Smooth muscle cell (in vitro differentiated cells): ENCODE data around the gene CFAP299. TPM values are rescaled to one million over a fixed set of nuclear protein-coding genes. Genes with fewer than 3 reads are reported as not detected.

ENCODE experiments used
- DNase-seq: peaks from one replicate; lab custom pipeline; 2025; ENCODE audit not compliant: unreplicated experiment; lab: John Stamatoyannopoulos, UW
- H2AFZ ChIP-seq: fragments of 200-600 bp; sonication (generic); 2 replicates; pipeline ENCODE4 v1.6.0; 2016; ENCODE audit warnings: antibody characterized with exemption, low read depth, mild to moderate bottlenecking
- H3F3A ChIP-seq: fragments of 200-600 bp; sonication (generic); 2 replicates; pipeline ENCODE4 v1.6.0; 2017; ENCODE audit warnings: antibody characterized with exemption, low read depth
- H3K27ac ChIP-seq: fragments of 200-600 bp; sonication (generic); 2 replicates; pipeline ENCODE4 v1.5.1; 2016; ENCODE audit warnings: low read depth, mild to moderate bottlenecking
- H3K27me3 ChIP-seq: fragments of 200-600 bp; sonication (generic); 2 replicates; pipeline ENCODE4 v1.6.1; 2016; ENCODE audit warnings: low read depth, mild to moderate bottlenecking
- H3K36me3 ChIP-seq: fragments of 200-600 bp; sonication (generic); 2 replicates; pipeline ENCODE4 v1.5.1; 2016; ENCODE audit warnings: low read depth
- H3K4me1 ChIP-seq: fragments of 200-600 bp; sonication (generic); 2 replicates; pipeline ENCODE4 v1.5.1; 2016; ENCODE audit warnings: low read depth
- H3K4me2 ChIP-seq: fragments of 200-600 bp; sonication (generic); 2 replicates; pipeline ENCODE4 v1.6.0; 2016; ENCODE audit warnings: mild to moderate bottlenecking
- H3K4me3 ChIP-seq: fragments of 200-600 bp; sonication (generic); 2 replicates; pipeline ENCODE4 v1.5.1; 2016; ENCODE audit warnings: mild to moderate bottlenecking
- H3K79me2 ChIP-seq: fragments of 200-600 bp; sonication (generic); 2 replicates; pipeline ENCODE4 v1.6.0; 2016; ENCODE audit warnings: low read depth, mild to moderate bottlenecking
- H3K9ac ChIP-seq: fragments of 200-600 bp; sonication (generic); 2 replicates; pipeline ENCODE4 v1.6.0; 2016; ENCODE audit warnings: low read depth
- H3K9me3 ChIP-seq: fragments of 200-600 bp; sonication (generic); replicated peaks from 2 replicates; pipeline ENCODE4 v1.5.1; 2016; ENCODE audit warnings: low read depth
- H4K20me1 ChIP-seq: fragments of 200-600 bp; sonication (generic); 2 replicates; pipeline ENCODE4 v1.6.0; 2016; ENCODE audit warnings: low read depth
- CTCF ChIP-seq: fragments of 200-600 bp; sonication (generic); IDR thresholded peaks from 2 replicates; pipeline ENCODE4 v1.5.1; 2017; ENCODE audit warnings: borderline replicate concordance, mild to moderate bottlenecking, antibody characterized with exemption; ENCODE audit not compliant: insufficient read depth, poor library complexity, severe bottlenecking
- WGBS: methylation state at CpG from one replicate; pipeline ENCODE4 v1.1.7; 2016; ENCODE audit warnings: low lambda C conversion rate; 5-methylcytosine and 5-hydroxymethylcytosine counted together
- polyA plus RNA-seq: library from polyadenylated mRNA; unstranded; fragments of >200 nt; fragmentation: Nextera tagmentation; extraction: Ambion mirVana; gene quantifications from 2 replicates; pipeline ENCODE4 v1.2.1, GENCODE V29; 2016
- total RNA-seq: library from RNA; depleted of rRNA; stranded (reverse); fragments of >200 nt; gene quantifications from 2 replicates; pipeline ENCODE4 v1.2.3, GENCODE V29; 2014

Gene CFAP299
- total and polyA plus RNA-seq, 2 experiments from 2014 or later: not detected

DNA sequence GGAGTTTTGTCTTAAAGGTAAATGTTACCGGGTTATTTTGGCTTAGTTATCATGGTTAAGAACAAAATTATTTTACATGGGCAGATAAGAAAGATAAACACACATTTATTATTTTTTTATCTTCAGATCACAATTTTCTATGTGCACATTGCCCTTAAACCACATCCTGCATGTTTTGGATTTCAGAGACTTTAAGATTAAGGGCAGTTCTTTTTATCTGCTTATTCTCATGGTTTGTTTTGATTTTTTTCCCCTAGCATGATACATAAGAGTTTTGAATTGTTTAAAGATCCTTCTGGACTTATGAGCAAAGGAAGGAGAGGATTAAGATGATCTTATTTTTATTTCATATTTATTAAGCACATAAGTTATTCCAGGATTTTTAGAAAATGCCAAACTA is 504.9 kb downstream of the CFAP299 start:
- Histone ChIP-seq H3K4me1 (peaks cover 7% of the 10 kb centered on the region), H3K9ac (no peak overlapping the region), H3K4me3 (no peak overlapping the region), H4K20me1 (no peaks in the 10 kb centered on the region), H3K9me3 (no peaks in the 10 kb centered on the region), H2AFZ (no peak overlapping the region), H3K4me2 (peak overlapping the region; percentile 28), H3K79me2 (no peaks in the 10 kb centered on the region), H3F3A (no peaks in the 10 kb centered on the region), H3K36me3 (no peaks in the 10 kb centered on the region), H3K27ac (no peak overlapping the region), H3K27me3 (no peaks in the 10 kb centered on the region)
- TF ChIP-seq CTCF: no peak
- 65% methylated on average over 1 of the region's 1 CpG for WGBS
- DNase-seq: no peak

- peaks cover 7% of the 10 kb centered on the region for H3K4me1 ChIP-seq
- TF ChIP-seq CTCF: no peak
These were observed 506.2 kb downstream of the CFAP299 start for GRCh38 chr4:80841587-80842281.

DNA sequence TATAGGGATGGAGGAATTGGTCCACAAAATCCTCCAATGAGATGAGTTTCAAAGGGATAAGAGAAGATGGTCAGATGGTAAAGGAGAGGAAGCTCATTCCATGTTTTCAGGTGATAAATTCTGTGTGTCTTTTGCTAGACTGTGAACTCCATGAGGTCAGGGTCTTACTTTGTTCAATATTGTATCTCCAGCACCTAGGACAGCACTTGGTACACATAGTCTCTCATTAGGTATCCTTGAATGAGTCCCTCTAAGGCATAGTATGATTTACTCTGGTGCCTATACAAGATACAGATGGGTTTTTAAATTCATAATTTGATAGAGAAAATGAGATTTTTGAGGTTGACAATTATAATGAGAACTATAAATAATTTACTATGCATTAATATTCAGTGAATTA is 510.7 kb downstream of the CFAP299 start:
- Histone ChIP-seq H3K27me3 (no peaks in the 10 kb centered on the region), H3K79me2 (no peaks in the 10 kb centered on the region), H3K4me3 (no peak overlapping the region), H3F3A (no peaks in the 10 kb centered on the region), H4K20me1 (no peaks in the 10 kb centered on the region), H2AFZ (no peak overlapping the region), H3K9ac (no peak overlapping the region), H3K9me3 (no peaks in the 10 kb centered on the region), H3K27ac (no peak overlapping the region), H3K4me1 (no peaks in the 10 kb centered on the region), H3K36me3 (no peaks in the 10 kb centered on the region), H3K4me2 (no peak overlapping the region)
- no peak for TF ChIP-seq CTCF
- no peak for DNase-seq

More at GRCh38 chr4:80841587-80842281, 506.2 kb downstream of the CFAP299 start:
- H3K79me2 ChIP-seq: no peaks in the 10 kb centered on the region
- H3K27ac ChIP-seq: no peak overlapping the region
- H3K9ac ChIP-seq: no peak overlapping the region
- H2AFZ ChIP-seq: no peak overlapping the region
- no peaks in the 10 kb centered on the region for H3K27me3 ChIP-seq
- no peaks in the 10 kb centered on the region for H3K36me3 ChIP-seq
- H3K4me2 ChIP-seq: no peak overlapping the region
- 81% methylated on average over 2 of the region's 2 CpGs for WGBS
- H3K9me3 ChIP-seq: no peaks in the 10 kb centered on the region
- H3F3A ChIP-seq: no peaks in the 10 kb centered on the region
- H4K20me1 ChIP-seq: no peaks in the 10 kb centered on the region
- H3K4me3 ChIP-seq: no peak overlapping the region
- no peak for DNase-seq

DNA sequence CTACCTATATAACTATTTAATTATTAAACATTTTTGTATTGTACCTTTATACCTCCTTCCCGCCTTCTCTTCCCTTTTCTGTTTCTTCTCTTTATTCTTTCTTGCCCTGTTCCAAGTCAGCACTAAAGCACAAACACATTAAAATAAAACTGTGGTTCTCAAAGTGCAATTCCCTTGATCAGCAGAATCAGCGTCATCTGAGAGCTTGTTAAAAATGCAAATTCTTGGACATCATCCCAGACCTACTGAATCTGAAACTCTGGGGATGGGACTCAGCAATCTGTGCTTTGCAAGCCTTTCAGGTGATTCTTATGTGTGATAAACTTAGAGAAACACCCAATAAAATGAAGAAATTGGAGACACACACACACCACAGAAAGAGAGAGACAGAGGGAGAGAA is 516.5 kb downstream of the CFAP299 start:
- no peak for TF ChIP-seq CTCF
- Histone ChIP-seq H3K27ac (no peak overlapping the region), H3K4me3 (no peak overlapping the region), H3K4me1 (no peaks in the 10 kb centered on the region), H4K20me1 (no peaks in the 10 kb centered on the region), H3K9ac (no peak overlapping the region), H3K27me3 (no peaks in the 10 kb centered on the region), H3K4me2 (no peak overlapping the region), H2AFZ (no peak overlapping the region), H3K79me2 (no peaks in the 10 kb centered on the region), H3F3A (no peaks in the 10 kb centered on the region), H3K9me3 (no peaks in the 10 kb centered on the region), H3K36me3 (no peaks in the 10 kb centered on the region)
- no peak for DNase-seq
- WGBS: 75% methylated on average over 2 of the region's 2 CpGs
